Fibroblast of villous mesenchyme (primary cell): Measurements from ENCODE around the gene HOXB6. TPM values are rescaled to one million over a fixed set of nuclear protein-coding genes. Genes with fewer than 3 reads are reported as not detected.

Experiments
- DNase-seq: peaks from one replicate; pipeline ENCODE4 v3.0.0-alpha.2; 2010; ENCODE audit warnings: low read depth
- H3K4me3 ChIP-seq: 2 replicates; pipeline ENCODE4 v1.5.1; 2011; ENCODE audit warnings: low read depth, mild to moderate bottlenecking, low read length
- total RNA-seq: library from RNA; depleted of rRNA; stranded (reverse); fragments of >200 nt; gene quantifications from 2 replicates; pipeline ENCODE4 v1.2.3, GENCODE V29; 2012
- TF ChIP-seq, protein P1 (sequence below): IDR thresholded peaks from 2 replicates; pipeline ENCODE4 v1.5.1; 2012; ENCODE audit warnings: low read depth, mild to moderate bottlenecking, low read length; ENCODE audit not compliant: insufficient read depth

HOXB6 gene
- total RNA-seq, 1 donor = 1.3 TPM

DNA sequence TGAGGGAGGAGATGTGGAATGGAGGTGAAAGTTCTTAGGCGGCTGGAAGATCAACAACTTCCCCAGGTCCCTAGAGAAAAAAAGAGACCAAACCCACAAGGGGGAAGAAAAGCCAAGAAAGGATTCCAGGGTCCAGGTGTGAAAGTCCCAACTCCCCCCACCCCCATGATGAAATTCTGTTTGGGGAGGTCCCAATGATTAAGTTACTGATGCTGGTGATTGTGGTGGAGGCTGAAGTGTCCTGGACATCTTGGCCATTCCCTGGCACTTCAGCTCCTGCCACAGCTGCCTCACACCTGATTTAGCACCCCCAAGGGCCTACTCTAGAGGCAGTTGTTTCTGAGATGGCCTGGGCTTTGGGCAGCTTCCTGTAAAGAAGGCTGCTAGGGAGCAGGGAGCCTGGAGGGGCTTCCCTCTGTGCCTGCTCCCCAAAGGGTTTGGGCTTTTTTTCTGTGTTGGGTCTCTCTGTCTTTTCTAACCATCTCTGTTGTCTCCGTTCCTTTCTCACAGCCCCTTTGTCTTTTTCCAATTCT is 39.7 kb downstream of the HOXB6 start:
- TF ChIP-seq, protein P1, sequence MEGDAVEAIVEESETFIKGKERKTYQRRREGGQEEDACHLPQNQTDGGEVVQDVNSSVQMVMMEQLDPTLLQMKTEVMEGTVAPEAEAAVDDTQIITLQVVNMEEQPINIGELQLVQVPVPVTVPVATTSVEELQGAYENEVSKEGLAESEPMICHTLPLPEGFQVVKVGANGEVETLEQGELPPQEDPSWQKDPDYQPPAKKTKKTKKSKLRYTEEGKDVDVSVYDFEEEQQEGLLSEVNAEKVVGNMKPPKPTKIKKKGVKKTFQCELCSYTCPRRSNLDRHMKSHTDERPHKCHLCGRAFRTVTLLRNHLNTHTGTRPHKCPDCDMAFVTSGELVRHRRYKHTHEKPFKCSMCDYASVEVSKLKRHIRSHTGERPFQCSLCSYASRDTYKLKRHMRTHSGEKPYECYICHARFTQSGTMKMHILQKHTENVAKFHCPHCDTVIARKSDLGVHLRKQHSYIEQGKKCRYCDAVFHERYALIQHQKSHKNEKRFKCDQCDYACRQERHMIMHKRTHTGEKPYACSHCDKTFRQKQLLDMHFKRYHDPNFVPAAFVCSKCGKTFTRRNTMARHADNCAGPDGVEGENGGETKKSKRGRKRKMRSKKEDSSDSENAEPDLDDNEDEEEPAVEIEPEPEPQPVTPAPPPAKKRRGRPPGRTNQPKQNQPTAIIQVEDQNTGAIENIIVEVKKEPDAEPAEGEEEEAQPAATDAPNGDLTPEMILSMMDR = no peak
- DNase-seq = no peak
- no peak overlapping the region for H3K4me3 ChIP-seq

DNA sequence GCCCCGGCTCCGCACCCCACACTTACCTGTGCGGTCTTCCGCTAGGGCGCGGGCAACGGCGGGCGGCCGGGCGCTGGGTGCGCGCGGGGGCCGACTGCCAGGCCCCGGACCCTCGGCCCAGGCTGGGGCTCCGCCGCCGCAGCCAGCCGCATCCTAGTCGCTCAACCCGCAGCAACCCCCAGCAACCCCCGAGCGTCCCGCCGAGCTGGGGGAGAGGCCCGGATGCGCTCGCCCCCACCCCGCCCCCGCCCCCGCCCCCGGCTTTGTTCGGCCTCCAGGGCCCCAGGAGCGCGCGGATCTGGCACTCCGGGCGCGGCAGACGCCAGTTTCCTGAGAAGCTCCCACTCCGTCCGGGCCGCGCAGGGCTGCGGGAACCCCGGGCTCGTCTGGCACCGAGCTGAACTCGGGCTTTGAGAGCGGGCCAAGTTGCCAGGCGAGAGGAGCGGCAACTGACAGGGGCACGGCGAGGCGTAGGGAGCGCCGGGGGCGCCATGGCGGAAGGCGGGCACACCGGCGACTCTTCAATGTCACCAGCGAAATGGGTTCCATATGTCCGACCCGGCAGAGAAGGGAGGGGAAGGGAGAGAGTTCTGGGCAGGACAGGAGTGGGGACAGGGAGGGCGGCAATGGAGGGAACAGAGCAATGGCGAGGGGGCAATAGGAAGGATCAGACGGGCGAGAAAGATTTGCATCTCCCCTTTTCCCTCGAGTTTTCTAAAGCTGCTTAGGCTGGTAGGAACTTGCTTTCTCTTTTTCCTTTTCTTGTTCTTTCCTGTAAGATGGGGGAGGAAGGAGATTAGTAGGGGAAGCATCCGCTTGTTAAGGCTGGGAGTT is 40.4 kb downstream of the HOXB6 start:
- H3K4me3 ChIP-seq = peak overlapping the region; percentile 40
- TF ChIP-seq, protein P1 = no peak

DNA sequence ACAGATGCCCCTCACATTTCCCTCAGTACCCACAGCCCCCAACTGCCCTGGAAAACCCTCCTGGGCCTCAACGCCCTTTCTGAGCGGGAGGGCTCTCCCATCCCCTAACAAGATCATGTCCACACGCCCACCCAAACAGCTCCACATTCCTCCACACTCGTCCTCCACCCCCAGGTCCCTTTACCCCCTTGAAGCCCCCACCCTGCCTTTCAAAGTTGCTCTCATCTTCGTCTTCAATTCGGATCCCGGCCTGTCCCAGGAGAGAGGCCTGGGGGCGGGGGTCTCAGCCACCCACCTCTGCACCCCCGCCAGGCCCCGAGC is 41.0 kb downstream of the HOXB6 start:
- H3K4me3 ChIP-seq = no peak overlapping the region
- no peak for DNase-seq
- TF ChIP-seq, protein P1 = no peak

More for the DNA sequence above, 40.4 kb downstream of the HOXB6 start:
- no peak for DNase-seq

DNA sequence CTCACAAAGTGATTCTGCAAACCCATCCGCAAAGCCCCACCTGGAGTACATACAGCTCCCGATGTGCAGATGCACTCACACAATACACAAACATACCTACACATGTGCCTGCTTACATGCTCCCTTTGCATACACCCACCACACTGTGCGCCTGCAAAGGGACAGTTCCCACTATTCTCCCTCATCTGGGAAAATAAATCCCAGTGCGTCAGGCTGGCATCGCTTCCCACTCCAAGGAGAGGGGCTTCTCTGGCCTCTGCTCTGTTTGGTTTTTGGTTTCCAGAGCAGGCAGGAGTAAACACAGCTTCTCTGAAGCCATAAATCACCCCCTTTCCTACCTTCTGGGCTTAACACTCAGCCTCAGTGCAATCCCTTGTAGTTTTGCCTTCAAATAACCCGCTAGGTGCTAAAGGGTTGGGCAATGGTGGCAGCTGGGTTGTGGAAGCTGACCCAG is 41.4 kb downstream of the HOXB6 start:
- DNase-seq = no peak
- no peak overlapping the region for H3K4me3 ChIP-seq
- TF ChIP-seq, protein P1 = no peak

DNA sequence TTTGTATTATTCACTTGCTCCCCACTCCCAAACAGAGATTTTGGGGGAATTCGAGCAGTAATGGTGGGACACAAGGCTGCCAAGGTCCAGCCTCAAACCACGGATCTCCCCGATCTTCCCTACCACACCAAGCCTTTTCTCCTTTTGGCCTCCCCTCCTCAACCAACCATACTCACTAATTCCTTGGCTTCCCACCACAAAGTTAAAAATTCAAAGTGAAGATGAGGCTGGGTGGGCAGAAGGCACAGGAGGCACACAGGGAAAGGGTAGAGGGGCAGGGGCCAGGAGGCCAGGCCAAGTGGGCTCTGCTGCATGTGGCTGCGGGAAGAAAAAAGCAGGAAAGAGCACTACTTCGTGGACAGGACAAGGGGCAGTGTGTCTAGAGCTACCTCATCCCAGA is 41.9 kb downstream of the HOXB6 start:
- TF ChIP-seq, protein P1 = no peak
- DNase-seq = no peak
- H3K4me3 ChIP-seq = no peak overlapping the region

DNA sequence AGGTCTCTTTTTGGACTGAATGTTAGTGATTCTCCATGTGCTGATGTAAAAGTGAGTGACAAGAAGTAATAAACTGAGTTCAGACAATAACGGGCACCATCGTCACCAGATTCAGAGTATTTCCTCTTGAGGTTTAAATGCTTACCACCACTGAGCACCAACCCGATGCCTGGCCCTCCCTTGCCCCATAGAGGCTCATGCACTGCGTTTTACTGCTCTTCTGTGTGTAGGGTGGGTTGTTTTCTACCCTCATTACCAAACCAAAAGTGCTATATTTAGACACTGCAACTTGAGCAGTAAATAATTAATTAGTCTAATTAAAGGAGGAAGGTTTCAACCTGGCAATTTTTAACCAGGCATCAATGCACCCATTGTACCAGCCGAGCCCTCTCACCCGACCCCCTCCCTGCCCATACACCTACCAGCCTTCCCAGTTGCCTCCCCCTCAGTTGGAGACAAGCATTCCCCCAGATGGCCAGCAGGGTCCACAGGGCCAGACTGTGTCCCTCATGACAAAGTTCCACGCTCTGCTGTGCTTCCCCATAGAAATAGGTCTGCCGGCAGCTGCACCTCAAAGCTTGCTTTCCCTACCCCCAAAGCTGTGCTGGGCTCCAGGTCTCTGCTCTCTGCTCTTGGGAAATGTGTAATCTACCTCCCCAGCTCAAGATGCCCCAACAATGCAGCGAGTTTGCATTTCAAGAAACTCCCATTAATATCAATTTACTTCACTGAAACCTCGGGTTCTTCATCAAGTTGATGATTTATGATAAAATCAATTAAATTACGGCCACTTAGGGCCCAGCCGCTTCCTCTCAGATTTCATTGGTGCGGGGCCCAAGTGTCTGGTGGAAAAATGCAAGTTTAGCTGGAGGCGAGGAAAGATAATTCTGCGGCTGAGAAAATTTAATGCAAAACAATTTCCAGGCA is 42.6 kb downstream of the HOXB6 start:
- no peak overlapping the region for H3K4me3 ChIP-seq
- TF ChIP-seq, protein P1 = peak; percentile 27
- no peak for DNase-seq
